ENCODE results near the gene C1QTNF1.

The C1QTNF1 gene, protein sequence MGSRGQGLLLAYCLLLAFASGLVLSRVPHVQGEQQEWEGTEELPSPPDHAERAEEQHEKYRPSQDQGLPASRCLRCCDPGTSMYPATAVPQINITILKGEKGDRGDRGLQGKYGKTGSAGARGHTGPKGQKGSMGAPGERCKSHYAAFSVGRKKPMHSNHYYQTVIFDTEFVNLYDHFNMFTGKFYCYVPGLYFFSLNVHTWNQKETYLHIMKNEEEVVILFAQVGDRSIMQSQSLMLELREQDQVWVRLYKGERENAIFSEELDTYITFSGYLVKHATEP

DNA sequence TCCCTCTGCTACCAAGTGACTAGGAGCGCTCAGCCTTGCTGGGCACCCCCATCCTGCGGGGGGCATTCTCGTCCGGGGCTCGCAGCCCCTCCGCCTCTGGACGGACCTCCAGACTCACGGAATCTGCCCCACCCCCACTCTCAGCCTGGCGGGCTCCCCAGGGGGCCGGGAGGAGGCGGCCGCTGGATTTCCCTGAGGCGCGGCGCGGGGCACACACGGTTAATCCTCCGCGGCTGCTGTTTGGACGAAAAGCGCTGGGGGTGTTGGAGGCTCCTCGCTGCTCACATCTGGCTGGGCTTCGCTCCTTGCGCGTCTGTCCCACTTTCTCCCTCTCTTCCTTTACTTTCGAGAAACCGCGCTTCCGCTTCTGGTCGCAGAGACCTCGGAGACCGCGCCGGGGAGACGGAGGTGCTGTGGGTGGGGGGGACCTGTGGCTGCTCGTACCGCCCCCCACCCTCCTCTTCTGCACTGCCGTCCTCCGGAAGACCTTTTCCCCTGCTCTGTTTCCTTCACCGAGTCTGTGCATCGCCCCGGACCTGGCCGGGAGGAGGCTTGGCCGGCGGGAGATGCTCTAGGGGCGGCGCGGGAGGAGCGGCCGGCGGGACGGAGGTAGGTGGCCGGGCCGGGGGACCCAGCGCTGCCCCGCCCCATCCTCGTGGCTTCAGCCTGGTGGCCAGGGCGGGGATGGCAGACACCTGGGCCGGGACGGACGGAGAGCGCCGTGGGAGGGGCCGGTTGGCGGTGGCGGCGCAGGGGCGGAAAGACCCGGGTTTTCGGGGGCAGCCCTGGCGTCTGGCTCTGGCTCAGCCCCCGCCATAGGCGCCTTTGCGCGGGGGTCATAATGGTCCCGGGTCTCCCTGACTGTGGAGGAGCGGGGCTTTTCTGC is at the start of gene C1QTNF1:
TSS of gene C1QTNF1 (plus strand) at position 284 of the 886 bp plus-strand sequence. CDS start 19,800 bp downstream, outside the sequence.
- DNase-seq, result peak; percentile 62 to 77

DNA sequence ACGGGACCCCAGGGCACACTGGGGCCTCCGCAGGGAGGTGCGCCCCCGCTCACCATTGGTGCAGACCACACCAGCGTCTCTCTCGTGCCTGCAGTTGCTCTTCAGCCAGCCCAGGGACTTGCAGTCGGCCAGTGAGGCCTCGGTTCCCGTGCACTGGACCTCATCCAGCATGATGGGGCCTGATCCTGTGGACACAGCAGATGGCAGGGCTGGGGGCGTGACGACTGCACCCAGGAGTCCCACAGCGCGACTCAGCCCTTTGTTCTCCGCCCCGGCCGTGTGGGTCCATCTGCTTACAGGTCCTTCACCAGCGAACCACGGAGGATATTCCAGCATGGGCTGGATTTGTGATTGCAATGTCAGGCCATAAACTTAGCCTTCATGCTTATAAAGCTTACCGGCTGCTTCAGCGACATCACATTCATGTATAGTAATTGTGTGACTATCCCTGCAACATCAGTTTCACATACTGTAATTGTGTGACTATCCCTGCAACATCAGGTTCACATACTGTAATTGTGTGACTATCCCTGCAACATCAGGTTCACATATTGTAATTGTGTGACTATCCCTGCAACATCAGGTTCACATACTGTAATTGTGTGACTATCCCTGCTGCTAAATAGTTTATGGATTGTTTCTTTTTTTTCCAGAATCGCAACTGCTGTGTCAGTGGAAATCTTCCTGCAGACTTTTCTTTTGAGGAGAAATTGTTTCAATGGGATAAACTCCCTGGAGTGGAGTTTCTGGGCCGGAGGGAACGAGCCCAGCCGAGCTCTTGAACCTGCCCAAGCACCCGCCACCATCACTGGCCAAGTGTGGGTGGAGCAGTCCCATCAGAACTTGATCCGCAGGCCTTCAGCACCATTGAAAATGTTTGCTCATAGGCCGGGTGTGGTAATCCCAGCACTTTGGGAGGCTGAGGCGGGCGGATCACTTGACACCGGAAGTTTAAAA is 49.1 kb upstream of the C1QTNF1 start:
- peak; percentile 97 to 98 for DNase-seq

DNA sequence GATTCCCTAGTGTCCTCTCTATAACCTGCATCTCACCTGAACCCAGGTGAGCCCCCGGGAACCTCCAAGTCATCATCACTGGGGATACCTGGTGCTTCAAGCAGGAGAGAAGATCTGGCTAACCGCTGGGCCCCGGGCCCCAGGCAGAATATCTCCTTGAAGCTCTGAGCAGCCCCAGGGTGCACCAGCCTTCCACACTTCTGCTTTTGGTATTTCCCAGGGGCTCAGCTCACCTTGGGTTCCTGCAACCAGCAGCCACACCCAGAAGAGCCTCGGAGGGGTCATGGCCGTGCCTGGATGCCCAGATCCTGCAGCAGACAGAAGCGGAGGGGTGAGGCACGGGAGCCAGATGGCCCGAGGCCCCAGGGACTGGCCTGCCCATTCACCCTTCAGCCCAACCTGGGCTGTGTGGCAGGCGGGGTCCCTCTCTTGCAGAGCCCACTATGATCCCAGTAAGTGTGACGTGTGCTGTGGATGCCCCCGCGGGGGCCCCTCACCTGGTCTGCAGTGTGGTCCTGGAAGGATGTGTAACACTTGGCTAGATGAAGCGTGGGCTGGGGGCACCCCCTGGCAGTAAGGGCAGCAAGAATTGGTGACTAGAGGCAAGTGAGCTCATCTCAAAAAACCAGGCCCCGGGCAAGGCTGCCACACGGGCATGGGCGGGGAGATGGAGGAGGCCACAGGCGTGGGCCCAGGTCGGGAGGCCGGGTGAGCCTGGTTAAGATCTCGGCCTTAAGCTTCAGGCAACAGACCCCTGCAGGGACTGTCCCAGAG is 46.9 kb upstream of the C1QTNF1 start:
- peak in 1 of 2 experiments; percentile 60 for DNase-seq

DNA sequence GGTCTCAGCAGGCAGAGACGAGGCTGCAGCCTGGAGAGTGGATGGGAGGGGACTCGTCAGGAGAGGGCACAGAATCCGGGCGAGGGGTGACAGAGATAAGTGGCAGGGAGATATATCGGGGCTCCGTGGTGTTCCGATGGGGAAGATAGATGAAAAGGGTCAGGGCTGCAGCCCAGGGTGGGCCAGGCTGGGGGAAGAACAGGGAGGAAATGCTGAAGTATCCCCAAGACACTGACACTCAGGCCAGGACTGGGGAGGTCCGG is 46.4 kb upstream of the C1QTNF1 start:
- DNase-seq, result no peak

DNA sequence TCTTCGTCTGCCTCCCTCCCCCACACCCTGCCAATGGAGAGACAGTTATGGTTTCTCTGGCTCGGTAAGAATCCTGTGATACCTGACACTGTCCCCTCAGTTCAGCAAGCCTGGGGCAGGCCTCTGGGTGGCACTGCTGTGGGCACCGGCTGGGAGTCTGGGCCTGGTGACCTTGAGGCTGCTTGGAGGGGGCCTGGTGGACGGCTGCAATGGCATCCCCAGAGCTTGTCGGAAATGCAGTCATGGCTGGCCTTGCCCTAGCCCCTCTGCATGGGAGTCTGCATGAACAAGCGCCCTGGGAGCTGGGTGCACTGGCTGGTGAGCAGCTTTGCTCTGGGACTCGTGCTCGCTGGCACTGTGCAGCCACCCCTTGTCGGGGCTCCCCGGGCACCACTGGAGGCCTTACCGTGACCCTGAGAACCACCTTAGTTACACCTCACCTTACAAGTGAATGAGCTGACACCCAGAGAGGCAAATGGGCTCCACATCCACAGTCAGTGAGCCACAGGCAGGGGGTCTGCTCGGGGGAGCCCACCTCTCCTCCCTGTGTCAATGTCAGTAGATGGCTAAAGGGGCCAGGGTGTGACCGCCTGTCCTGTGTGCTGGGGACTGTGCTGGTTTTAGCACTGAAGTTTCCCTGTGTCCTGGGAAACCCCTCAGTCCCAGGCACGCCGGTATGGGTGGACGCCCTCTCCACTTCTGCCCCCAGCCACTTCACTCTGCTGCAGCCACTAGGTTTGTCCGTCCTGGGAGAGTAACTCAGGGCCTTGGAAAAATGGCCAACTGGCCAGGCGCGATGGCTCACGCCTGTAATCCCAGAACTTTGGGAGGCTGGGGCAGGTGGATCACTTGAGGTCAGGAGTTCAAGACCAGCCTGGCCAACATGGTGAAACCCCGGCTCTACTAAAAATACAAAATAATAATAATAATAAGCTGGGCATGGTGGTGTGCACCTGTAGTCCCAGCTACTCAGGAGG is 45.7 kb upstream of the C1QTNF1 start:
- DNase-seq, result no peak

DNA sequence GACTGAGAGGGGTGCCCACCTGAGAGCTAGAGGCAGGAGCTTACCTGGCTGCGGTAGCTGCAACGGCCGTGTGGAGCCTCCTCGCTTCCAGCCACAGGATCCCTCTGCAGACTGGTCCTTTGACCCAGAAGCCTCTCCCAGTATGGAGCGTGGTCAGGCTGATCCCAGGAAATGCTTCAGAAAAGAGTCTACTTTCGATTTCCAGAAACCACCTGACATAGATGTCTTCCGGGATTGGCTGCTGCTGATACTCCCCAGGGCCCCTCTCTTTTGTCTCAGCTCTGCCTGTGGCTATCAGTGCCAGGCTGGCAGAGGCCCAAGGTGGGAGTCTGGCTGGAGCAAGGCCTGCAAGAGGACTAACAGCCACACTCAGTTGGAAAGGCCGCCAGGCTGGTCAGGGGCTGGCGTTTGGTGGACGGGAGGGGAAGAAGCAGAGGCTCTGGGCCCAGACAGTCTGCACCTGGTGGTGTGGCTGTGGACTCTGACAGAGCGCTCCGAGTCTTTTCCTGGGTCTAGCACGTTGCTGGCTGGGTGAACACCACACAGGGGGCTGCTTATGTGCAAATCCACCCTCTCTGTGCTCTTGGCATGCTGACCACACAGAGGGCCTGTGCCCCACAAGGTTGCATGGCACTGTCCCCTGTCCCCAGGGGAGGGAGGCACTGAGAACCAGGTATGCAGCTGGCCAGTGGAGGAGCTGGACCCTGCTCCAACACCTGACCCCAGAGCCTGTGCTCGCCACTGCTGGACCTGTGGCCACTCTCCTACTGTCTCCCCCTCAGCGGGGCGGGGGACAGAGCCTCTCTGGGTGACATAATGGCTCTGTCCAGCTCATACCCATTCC is 44.0 kb upstream of the C1QTNF1 start, which contains the start of gene LGALS3BP:
TSS of gene LGALS3BP (minus strand) at position 144 of the 844 bp plus-strand sequence. CDS start 2,732 bp downstream, outside the sequence.
- peak; percentile 71 to 88 for DNase-seq

DNA sequence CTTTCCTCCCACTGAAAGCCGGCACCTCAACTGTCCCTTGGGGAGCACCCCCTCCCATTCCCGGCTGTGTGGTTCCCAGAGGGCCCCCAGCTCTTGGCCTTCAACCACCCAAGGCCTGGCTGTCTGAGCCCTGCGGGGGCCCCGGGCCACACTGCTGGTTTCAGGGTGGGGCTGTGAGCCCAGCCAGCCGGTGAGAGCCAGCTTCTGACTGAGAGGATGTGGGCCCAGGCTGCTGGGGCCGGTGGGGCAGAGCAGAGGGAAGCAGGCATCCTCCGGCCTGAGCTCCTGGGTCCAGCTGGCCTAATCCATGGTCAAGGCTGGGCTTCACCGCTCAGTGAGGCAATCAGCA is 43.4 kb upstream of the C1QTNF1 start:
- no peak for DNase-seq

DNA sequence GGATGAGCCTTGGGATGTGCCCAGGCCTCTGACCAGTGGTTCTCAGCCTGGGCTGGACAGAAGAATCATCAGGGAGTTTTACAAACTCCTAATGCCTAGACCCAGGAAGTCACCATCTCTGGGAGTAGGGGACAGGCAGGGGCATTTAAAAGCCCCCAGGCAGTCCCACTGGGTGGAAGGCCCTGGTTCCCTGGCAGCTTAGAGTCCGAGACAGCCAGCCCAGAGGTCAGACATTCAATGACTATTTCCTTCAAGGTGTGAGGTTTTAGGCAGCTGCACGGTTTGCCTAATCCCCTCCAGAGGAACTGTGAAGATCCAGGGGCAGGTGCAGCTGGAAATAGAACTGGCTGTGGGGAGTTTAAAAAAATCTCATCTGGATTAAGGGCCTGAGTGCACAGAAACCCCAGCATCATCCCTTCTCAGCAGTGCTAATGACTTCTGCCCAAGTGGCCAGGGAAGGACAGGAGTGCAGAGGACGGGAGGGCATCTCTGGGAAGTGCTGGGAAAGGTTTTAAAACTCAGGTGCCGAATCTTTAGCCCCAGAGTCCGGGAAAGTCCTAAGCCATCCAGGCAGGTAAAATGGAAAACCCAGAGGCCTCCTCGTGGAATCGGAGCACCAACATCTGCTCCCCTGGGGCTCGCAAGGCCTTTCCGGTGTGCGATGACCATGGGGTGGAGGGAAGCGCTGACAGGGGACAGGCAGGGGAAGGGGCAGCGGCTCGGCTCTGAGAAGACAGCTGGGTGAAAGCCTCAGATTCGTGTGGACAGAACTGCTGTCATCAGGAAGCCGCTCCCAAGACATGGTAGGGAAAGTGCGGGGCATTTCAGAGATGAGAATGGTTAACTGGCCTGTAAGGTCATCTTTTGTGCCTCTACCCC is 42.7 kb upstream of the C1QTNF1 start:
- peak; percentile 97 for DNase-seq

DNA sequence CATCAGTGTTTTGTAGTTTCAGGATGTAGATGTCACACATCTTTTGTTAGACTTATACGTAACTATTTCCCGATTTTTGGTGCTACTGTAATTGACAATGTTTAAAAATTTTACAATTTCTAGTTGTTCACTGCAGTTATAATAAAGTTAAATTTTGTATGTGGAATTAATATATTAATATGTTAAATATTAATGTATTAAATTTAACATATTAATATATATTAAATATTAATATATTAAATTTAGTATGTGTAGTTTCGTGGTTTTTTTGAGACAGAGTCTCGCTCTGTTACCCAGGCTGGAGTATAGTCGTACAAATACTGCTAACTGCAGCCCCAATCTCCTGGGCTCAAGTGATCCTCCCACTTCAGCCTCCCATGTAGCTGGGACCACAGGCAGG is 38.6 kb upstream of the C1QTNF1 start:
- DNase-seq, result no peak

DNA sequence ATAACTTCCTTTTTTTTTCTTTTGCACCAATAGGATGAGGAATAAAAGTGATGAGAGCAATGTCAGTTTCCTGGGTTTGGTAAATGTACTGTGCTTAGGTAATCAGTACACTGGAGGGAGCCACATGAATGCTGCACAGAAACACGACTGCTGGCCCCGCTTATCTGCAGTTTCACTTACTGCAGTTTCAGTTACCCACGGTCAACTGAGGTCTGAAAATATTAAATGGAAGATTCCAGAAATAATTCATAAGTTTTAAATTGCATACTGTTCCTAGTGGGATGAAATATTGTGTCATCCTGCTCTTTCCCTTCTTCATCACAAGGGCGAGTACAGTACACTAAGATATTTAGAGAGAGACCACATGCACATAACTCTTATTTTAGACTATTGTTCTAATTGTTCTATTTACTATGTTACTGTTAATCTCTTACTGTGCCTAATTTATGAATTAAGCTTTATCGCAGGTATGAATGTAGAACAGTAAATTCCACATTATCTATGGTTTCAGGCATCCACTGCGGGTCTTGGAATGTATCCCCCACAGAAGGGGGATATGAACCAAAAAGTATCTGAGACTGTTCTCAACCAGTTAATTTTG is 37.8 kb upstream of the C1QTNF1 start:
- DNase-seq, result no peak

DNA sequence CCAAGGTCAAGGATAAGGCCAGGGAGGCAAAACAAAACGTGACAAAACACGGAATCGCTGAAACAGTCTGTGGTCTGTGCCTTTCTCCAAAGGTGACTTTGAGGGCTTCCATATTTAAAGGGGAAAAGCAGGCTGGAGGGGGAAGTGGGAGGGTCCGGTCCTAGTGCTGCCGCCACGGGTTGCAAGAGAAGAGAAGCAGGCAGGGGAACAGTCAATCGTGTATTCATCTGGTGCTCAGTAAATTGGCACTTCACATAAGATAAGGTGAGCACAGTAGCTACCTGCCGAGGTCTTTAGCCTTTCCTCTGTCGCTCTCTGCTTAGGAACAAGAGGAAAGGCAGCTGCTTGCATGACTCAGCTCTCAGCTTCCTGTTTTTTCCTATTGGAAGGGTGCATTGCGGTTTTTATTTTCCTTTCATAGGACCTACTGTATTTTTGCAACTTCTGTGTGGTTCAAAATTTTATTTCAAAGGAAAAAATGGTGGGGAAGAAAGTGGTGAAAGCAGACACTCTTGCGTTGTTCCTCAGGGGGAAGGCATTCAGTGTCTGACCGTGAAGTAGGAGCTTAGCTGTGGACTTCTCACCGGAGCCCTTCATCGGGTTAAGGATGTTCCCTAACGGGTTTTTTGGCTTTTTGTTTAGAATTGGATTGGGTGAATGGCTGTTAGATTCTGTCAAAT is 37.2 kb upstream of the C1QTNF1 start:
- DNase-seq, result no peak

DNA sequence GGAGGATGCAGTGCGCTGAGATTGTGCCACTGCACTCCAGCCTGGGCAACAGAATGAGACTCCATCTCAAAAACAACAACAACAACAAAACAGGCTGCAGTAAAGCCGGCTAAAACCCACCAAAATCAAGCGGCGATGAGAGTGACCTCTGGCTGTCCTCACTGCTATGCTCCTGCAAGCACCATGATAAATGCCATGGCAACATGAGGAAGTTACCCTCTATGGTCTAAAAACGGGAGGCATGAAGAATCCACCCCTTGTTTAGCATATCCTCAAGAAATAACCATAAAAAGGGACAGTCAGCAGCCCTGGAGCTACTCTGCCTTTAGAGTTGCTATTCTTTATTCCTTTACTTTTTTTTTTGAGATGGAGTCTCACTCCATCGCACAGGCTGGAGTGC is 35.8 kb upstream of the C1QTNF1 start:
- no peak for DNase-seq

DNA sequence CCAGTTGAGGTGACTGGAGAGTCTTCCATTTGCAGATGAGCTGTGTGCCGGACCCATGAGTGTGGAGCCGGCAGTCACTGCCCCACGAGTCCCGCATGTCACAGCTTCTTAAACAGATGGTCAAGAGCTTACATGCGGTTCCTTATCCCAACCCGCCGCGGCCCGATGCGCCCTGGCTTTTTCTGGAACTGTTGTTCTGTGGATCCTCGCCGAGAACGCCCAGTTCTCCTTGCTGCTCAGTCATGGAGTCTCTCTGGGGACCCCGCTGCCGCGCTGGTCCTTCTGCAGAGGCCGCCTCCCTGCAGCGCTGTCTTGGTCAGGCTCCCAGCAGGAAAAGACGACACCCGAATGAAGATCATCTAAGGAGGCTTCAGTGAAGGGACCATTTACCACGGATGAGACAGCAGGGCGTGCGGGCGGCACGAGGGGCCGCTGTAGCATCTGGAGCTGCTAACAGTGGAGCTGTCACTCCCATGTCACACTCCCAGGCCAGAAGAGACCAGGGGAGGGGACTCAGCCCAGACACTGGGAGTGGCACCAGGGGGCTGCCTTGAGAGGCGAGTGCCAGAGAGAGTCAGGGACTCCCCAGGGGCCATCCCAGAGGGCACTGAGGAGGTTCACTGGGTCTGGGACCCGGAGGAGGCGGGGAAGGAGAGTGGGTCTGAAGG is 33.5 kb upstream of the C1QTNF1 start:
- peak; percentile 56 to 75 for DNase-seq

DNA sequence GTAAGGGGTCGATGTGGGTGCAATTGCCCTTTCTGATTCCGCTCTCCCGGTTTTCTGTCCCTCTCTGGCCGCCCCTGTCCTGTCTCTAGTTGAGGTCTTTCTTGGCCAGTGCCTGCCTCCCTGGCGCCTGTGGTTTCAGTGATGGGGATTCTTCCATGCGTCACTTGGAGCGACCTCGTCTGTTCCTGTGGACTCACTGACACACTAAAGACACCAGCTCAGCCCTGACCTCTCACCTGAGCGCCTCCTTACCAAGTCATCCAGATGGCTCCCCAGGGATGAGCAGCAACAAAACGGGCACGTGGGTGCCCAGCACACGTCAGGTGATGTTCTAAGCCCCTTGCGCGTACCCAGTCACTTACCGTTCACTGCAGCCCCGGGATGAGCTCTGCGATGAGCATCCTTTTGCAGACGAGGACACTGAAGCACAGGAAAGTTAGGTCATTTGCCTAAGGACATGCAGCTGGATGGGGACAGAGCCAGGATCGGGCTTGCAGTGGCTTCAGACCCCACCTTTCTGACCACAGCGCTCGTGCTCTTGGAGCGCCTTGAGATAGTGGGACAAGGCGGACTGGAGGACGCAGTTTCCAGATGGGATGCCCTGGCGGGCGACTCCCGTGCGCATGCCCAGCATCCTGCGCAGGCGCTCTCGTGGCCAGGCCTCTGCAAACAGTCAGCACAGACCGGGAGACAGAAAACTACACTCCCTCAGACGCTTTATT is 32.8 kb upstream of the C1QTNF1 start:
- no peak for DNase-seq

DNA sequence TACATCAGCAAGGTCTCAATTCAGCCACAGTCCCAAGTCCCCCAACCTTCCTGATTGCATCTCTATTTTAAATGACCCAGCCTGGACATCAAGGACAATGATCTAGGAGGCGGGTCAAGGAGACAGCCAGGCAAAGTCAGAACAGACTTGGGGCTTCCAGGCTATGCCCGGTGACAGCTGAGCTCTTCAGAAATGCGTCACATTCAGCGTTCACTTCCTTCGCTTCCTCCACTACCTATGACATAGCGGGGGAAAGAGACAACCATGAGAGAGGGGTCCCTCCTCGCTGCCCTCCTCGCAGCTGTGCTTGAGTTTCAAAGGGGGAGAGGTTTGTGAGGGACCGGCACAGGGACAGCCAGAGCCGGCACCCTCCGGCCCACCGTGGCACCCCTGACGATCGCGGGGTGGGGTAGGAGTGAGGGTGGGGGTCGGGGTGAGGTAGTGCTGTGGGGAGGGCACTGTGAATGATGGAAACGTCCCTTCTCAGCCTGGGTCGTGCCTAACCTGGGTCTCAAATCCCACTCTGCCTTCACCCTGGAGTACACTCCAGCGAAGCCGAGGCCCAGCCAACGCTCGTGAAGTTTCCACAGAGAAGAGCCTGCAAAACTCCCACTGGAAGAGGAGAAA is 31.9 kb upstream of the C1QTNF1 start:
- no peak for DNase-seq

DNA sequence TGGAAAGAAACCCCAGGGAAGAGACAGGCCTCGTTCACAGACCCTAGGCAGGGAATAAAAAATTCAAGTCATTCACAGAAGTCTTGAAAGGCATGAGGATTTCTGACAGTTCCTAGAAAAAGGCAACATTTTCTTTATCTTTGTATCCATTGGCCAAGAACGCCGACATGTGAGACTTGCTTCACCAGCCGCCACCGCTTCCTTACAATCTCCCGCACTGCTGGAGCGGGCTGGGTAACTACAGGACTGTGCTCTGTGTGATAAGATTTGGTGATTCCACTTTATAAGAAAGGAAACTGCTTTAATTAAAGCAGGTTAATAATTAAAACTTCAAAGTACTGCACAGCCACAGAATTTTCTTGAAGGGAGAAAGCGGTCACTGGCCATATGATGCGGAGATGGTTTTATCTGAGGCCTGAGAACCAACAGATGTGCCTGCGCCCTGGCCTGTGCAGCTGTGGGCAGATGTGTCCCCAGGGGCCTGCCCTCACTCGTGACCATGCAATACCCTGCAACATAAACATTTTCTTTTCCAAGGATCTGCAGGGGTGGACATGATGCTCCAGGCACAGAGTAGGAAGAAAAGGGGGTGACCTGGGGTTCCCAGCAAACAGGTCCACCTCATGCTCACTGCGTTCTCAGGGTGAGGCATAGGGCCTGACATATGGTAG is 31.3 kb upstream of the C1QTNF1 start:
- DNase-seq, result no peak

Measured in NCI-H524 (cell line).